D721Med (cell line): Measurements from ENCODE around the gene CCER1.

Source experiments
- DNase-seq: peaks from one replicate; pipeline ENCODE4 v3.0.0; 2011; ENCODE audit warnings: low spot score; ENCODE audit not compliant: insufficient read length
- FAIRE-seq: peaks from 2 replicates; lab custom pipeline; 2011; peaks lifted over from hg19 to GRCh38; lab: Jason Lieb, UNC
- TF ChIP-seq, protein P1 (sequence below): IDR thresholded peaks from 2 replicates; pipeline ENCODE4 v1.5.1; 2012; ENCODE audit warnings: mild to moderate bottlenecking, control low read depth; ENCODE audit not compliant: insufficient read depth; ENCODE audit errors: missing control alignments

CCER1 gene

GRCh38 chr12:90943255-90943654 is 11.7 kb downstream of the CCER1 start:
- TF ChIP-seq, protein P1, sequence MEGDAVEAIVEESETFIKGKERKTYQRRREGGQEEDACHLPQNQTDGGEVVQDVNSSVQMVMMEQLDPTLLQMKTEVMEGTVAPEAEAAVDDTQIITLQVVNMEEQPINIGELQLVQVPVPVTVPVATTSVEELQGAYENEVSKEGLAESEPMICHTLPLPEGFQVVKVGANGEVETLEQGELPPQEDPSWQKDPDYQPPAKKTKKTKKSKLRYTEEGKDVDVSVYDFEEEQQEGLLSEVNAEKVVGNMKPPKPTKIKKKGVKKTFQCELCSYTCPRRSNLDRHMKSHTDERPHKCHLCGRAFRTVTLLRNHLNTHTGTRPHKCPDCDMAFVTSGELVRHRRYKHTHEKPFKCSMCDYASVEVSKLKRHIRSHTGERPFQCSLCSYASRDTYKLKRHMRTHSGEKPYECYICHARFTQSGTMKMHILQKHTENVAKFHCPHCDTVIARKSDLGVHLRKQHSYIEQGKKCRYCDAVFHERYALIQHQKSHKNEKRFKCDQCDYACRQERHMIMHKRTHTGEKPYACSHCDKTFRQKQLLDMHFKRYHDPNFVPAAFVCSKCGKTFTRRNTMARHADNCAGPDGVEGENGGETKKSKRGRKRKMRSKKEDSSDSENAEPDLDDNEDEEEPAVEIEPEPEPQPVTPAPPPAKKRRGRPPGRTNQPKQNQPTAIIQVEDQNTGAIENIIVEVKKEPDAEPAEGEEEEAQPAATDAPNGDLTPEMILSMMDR: no peak
- DNase-seq (no peak), FAIRE-seq (no peak)

GRCh38 chr12:90940872-90941499 is 14.0 kb downstream of the CCER1 start:
- no peak for DNase-seq
- peak; percentile 61 for FAIRE-seq
- TF ChIP-seq, protein P1: peak; percentile 72

GRCh38 chr12:90939382-90939781 is 15.6 kb downstream of the CCER1 start:
- DNase-seq (no peak), FAIRE-seq (no peak)
- TF ChIP-seq, protein P1: no peak

GRCh38 chr12:90938451-90938850 is 16.5 kb downstream of the CCER1 start:
- DNase-seq: no peak
- FAIRE-seq: no peak
- TF ChIP-seq, protein P1: no peak

- TF ChIP-seq, protein P1: no peak
- DNase-seq (no peak), FAIRE-seq (no peak)
Measured at GRCh38 chr12:90937651-90938050, 17.3 kb downstream of the CCER1 start.

- FAIRE-seq (no peak), DNase-seq (no peak)
- TF ChIP-seq, protein P1: no peak
Measured at GRCh38 chr12:90936230-90937005, 18.6 kb downstream of the CCER1 start.

GRCh38 chr12:90925562-90925961 is 29.4 kb downstream of the CCER1 start:
- FAIRE-seq: no peak
- TF ChIP-seq, protein P1: no peak
- no peak for DNase-seq
